HepG2 (cell line): ENCODE measurements around the gene FRAS1. TPM values are rescaled to one million over a fixed set of nuclear protein-coding genes. Genes with fewer than 3 reads are reported as not detected.

Experiments
- ATAC-seq: fragments of 200-7000 bp; cut with Tn5 transposase; 3 replicates; pipeline ENCODE4 v1.9.1; 2020; ENCODE audit warnings: mild to moderate bottlenecking, moderate library complexity
- BruUV-seq: library from RNA; stranded (reverse); fragments of 400-500 nt; replicated peaks from 2 replicates; lab custom pipeline; 2021; lab: Mats Ljungman, UMichigan
- CTCF ChIA-PET: fragments of 300-600 bp; formaldehyde crosslinking; extraction: SDS; loops from one replicate; lab custom pipeline; 2021; ENCODE audit warnings: low total read pairs, inconsistent platforms, low intra/inter-chr PET ratio; lab: Yijun Ruan, JAX
- POLR2A ChIA-PET: fragments of 350-600 bp; sonication (Branson Sonifier 250); formaldehyde crosslinking; loops from one replicate; lab custom pipeline; 2020; ENCODE audit warnings: antibody characterized with exemption, inconsistent platforms; lab: Yijun Ruan, JAX
- DNase-seq: peaks from one replicate; pipeline ENCODE4 v3.0.0-alpha.2; 2015; ENCODE audit warnings: low spot score
- FAIRE-seq: peaks from 3 replicates; lab custom pipeline; 2011; peaks lifted over from hg19 to GRCh38; lab: Jason Lieb, UNC
- H2AFZ ChIP-seq: one replicate; pipeline ENCODE4 v1.6.1; 2011; ENCODE audit warnings: low read length, inconsistent platforms
- H3K27ac ChIP-seq: fragments of 300-600 bp; 3 replicates; pipeline ENCODE4 v1.8.0; 2011; ENCODE audit warnings: mixed run types, mild to moderate bottlenecking, mixed read lengths, low read length, inconsistent platforms; ENCODE audit not compliant: insufficient read depth; ENCODE audit errors: extremely low read length
- H3K27me3 ChIP-seq, 2 experiments: fragments of 200-600 bp in 1 of 2; 2 replicates in 1 of 2; 3 replicates in 1 of 2; pipeline versions ENCODE4 v1.6.0 to v1.8.0; 2011; ENCODE audit warnings: low read length in 2 of 2, mild to moderate bottlenecking in 2 of 2, moderate library complexity in 2 of 2, inconsistent platforms in 1 of 2; ENCODE audit not compliant: insufficient read depth in 2 of 2, control insufficient read depth in 1 of 2
- H3K36me3 ChIP-seq, 2 experiments: fragments of 200-600 bp in 1 of 2; replicated peaks in 1 of 2; 2 replicates in 1 of 2; 3 replicates in 1 of 2; pipeline versions ENCODE4 v1.5.1 to v1.8.0; 2011; ENCODE audit warnings: low read length in 2 of 2, inconsistent platforms in 1 of 2; ENCODE audit not compliant: insufficient read depth in 2 of 2, control insufficient read depth in 1 of 2
- H3K4me1 ChIP-seq: 2 replicates; pipeline ENCODE4 v1.5.1; 2012; ENCODE audit warnings: low read length, inconsistent platforms; ENCODE audit not compliant: insufficient read depth
- H3K4me2 ChIP-seq: 2 replicates; pipeline ENCODE4 v1.6.0; 2011; ENCODE audit warnings: low read depth, low read length, inconsistent platforms
- H3K4me3 ChIP-seq, 3 experiments: fragments of 200-600 bp in 1 of 3; sonication (generic), shearing (Covaris generic) in 1 of 3; replicated peaks in 1 of 3; 2 replicates each; pipeline ENCODE4 v1.5.1; 2011 to 2016; ENCODE audit warnings: low read length in 3 of 3, inconsistent platforms in 2 of 3, low read depth in 2 of 3, mild to moderate bottlenecking in 2 of 3, control low read depth in 1 of 3, mixed read lengths in 1 of 3; ENCODE audit not compliant: insufficient read depth in 1 of 3
- H3K79me2 ChIP-seq: one replicate; pipeline ENCODE4 v1.6.1; 2011; ENCODE audit warnings: low read length, inconsistent platforms; ENCODE audit not compliant: insufficient read depth
- H3K9ac ChIP-seq: 2 replicates; pipeline ENCODE4 v1.6.0; 2011; ENCODE audit warnings: mild to moderate bottlenecking, low read depth, low read length, inconsistent platforms; ENCODE audit not compliant: insufficient read depth
- H3K9me3 ChIP-seq: 2 replicates; pipeline ENCODE4 v1.5.1; 2012; ENCODE audit warnings: mild to moderate bottlenecking, low read length
- H4K20me1 ChIP-seq: 2 replicates; pipeline ENCODE4 v1.6.0; 2011; ENCODE audit warnings: inconsistent platforms, mild to moderate bottlenecking, low read length, moderate library complexity; ENCODE audit not compliant: insufficient read depth
- BHLHE40 ChIP-seq: IDR thresholded peaks from 2 replicates; pipeline ENCODE4 v1.6.1; 2011; ENCODE audit warnings: low read length, improper control_type of control experiment
- EEA1 ChIP-seq: sonication (generic); formaldehyde crosslinking; IDR thresholded peaks from 2 replicates; pipeline ENCODE4 v1.5.1; 2020; ENCODE audit warnings: mild to moderate bottlenecking, missing genetic modification reagents, borderline replicate concordance
- FOXP1 ChIP-seq, 2 experiments: fragments of 450-650 bp in 1 of 2; IDR thresholded peaks; 2 replicates each; pipeline ENCODE4 v1.6.1; 2017 to 2018; ENCODE audit warnings: antibody characterized with exemption in 1 of 2
- MIXL1 ChIP-seq: IDR thresholded peaks from 2 replicates; pipeline ENCODE4 v1.6.1; 2016
- SOX13 ChIP-seq, 3 experiments: fragments of 450-650 bp in 1 of 3; sonication (generic) in 1 of 3; formaldehyde crosslinking in 1 of 3; IDR thresholded peaks in 2 of 3; conservative IDR thresholded peaks in 1 of 3; 2 replicates each; pipeline versions ENCODE4 v1.5.0 to v1.6.1; 2016 to 2020; ENCODE audit warnings: antibody characterized with exemption in 1 of 3, mild to moderate bottlenecking in 1 of 3, missing compliant biosample characterization in 1 of 3, missing genetic modification reagents in 1 of 3, moderate library complexity in 1 of 3
- STAG1 ChIP-seq: sonication (generic); formaldehyde crosslinking; IDR thresholded peaks from 2 replicates; pipeline ENCODE4 v1.4.0; 2020; ENCODE audit warnings: missing genetic modification reagents
- ZFP62 ChIP-seq: sonication (generic); formaldehyde crosslinking; IDR thresholded peaks from 2 replicates; pipeline ENCODE4 v1.4.0; 2020; ENCODE audit warnings: missing genetic modification reagents
- ZMYM2 ChIP-seq: sonication (generic); formaldehyde crosslinking; IDR thresholded peaks from 2 replicates; pipeline ENCODE4 v1.8.0; 2022; ENCODE audit warnings: mild to moderate bottlenecking, missing genetic modification reagents
- in situ Hi-C: cut with HindIII; loops from 2 replicates; pipeline ENCODE4 v1.10.0; 2017; ENCODE audit warnings: low pct_unique_long_range_greater_than_20kb; ENCODE audit not compliant: extremely low pct_ligation_motif_present
- intact Hi-C: fragments of 100-400 bp; cut with micrococcal nuclease; formaldehyde crosslinking; loops from one replicate; pipeline ENCODE4 v1.10.0; 2022; ENCODE audit not compliant: unreplicated experiment
- polyA plus RNA-seq, 8 experiments: library from polyadenylated mRNA; depleted of rRNA in 3 of 8; stranded (reverse) in 7 of 8; unstranded in 1 of 8; fragments of >200 nt; fragmentation: Illumina TruSeq in 4 of 8; extraction: Trizol in 4 of 8; gene quantifications; 2 replicates each; pipeline versions ENCODE4 v1.2.1 to v1.2.3, GENCODE V29; 2011 to 2016; ENCODE audit warnings: low read depth in 4 of 8, missing spikeins in 1 of 8, mixed read lengths in 1 of 8; ENCODE audit not compliant: insufficient read depth in 1 of 8
- total RNA-seq, 5 experiments: library from RNA; depleted of rRNA; stranded (reverse); fragments of >200 nt; fragmentation: Illumina TruSeq; extraction: Trizol; gene quantifications; 2 replicates each; pipeline ENCODE4 v1.2.3, GENCODE V29; 2016; ENCODE audit warnings: low read depth in 1 of 5
- TF ChIP-seq, protein P1 (sequence below): sonication (generic); formaldehyde crosslinking; conservative IDR thresholded peaks from 2 replicates; pipeline ENCODE4 v1.8.0; 2022; ENCODE audit warnings: low read depth, missing genetic modification reagents
- TF ChIP-seq, protein P2 (sequence below): sonication (generic); formaldehyde crosslinking; IDR thresholded peaks from 2 replicates; pipeline ENCODE4 v1.5.0; 2020; ENCODE audit warnings: missing genetic modification reagents
- TF ChIP-seq, protein P3 (sequence below): sonication (generic); formaldehyde crosslinking; IDR thresholded peaks from 2 replicates; pipeline ENCODE4 v1.9.0; 2021; ENCODE audit warnings: missing genetic modification reagents, mild to moderate bottlenecking, borderline replicate concordance
- TF ChIP-seq, protein P4 (sequence below): sonication (generic); formaldehyde crosslinking; IDR thresholded peaks from 2 replicates; pipeline ENCODE4 v1.8.0; 2022; ENCODE audit warnings: missing genetic modification reagents, mild to moderate bottlenecking, moderate library complexity, borderline replicate concordance

The FRAS1 gene
- total and polyA plus RNA-seq, 2 of the 13 experiments (the other 11 are each of a cell fraction or from before 2014, with no cell fraction given) = 22.5 to 31.6 TPM

DNA sequence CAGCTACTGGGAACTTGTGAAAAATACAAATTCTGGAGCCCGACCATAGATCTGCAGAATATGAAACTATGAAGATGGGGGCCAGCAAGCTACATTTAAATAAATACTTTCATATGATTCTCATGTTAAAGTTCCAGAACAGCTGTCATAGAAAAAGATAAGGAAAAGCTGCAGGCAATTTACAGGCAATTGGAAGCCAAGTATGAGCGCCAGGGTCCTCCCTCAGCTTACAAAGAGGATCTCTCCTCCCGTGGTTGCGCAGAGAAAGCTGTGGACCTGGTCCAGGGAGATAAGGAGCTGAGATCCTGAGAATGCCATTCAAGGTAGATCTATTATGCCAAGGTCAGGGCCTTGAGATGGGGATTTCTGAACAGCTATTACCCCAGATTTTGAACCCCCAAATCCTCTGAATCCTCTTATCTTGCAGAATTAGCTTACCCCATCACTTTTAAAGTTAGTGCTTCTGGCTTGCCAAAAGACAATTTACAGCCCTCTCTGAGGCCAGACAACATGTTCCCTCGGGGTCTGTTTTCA is 25.6 kb upstream of the FRAS1 start (continued):
- no peak for TF ChIP-seq BHLHE40
- TF ChIP-seq ZFP62 (CRISPR knock-in tag) = no peak
- no peak for TF ChIP-seq EEA1 (CRISPR knock-in tag)
- TF ChIP-seq SOX13 (IDR thresholded peaks at IDR 0.05) = no peak
- no peak for TF ChIP-seq SOX13 (CRISPR knock-in tag; conservative IDR thresholded peaks at IDR 0.05 in 1 of 2, IDR thresholded peaks at IDR 0.05 in 1 of 2)
- no peak for TF ChIP-seq FOXP1 (IDR thresholded peaks at IDR 0.05)
- no peak for TF ChIP-seq FOXP1 (CRISPR knock-in tag; IDR thresholded peaks at IDR 0.05)
- TF ChIP-seq, protein P1, sequence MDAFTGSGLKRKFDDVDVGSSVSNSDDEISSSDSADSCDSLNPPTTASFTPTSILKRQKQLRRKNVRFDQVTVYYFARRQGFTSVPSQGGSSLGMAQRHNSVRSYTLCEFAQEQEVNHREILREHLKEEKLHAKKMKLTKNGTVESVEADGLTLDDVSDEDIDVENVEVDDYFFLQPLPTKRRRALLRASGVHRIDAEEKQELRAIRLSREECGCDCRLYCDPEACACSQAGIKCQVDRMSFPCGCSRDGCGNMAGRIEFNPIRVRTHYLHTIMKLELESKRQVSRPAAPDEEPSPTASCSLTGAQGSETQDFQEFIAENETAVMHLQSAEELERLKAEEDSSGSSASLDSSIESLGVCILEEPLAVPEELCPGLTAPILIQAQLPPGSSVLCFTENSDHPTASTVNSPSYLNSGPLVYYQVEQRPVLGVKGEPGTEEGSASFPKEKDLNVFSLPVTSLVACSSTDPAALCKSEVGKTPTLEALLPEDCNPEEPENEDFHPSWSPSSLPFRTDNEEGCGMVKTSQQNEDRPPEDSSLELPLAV (CRISPR knock-in tag) = no peak

DNA sequence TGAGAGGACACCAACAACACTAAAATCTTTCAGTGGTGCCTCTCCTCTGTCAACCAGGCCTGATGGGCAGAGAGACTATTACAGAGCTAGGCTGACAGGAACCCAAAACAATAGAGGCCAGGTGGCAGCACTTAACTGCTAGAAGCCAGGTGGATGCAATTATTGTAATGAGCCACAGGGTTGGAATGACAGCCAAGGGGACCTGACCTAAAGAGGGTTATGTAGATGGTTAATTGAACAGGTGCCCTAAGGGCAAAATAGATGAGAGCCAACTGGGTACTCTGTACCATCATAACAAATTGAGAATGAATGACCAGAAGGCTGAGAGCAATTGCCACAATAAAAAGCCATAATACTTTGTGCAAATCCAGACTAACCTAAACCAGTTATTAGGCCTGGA is 24.7 kb upstream of the FRAS1 start:
- Histone ChIP-seq H3K4me1 (no peaks in the 10 kb centered on the region), H3K36me3 (no peaks in the 10 kb centered on the region), H2AFZ (no peak overlapping the region), H3K4me2 (no peak overlapping the region), H3K9ac (no peak overlapping the region), H3K9me3 (no peaks in the 10 kb centered on the region), H3K4me3 (no peak overlapping the region), H3K27me3 (peaks cover 0 to 3% of the 10 kb centered on the region in 2 experiments; a peak in 1 of 5 replicates), H3K79me2 (no peaks in the 10 kb centered on the region), H3K27ac (no peak overlapping the region), H4K20me1 (no peaks in the 10 kb centered on the region)
- TF ChIP-seq, protein P2, sequence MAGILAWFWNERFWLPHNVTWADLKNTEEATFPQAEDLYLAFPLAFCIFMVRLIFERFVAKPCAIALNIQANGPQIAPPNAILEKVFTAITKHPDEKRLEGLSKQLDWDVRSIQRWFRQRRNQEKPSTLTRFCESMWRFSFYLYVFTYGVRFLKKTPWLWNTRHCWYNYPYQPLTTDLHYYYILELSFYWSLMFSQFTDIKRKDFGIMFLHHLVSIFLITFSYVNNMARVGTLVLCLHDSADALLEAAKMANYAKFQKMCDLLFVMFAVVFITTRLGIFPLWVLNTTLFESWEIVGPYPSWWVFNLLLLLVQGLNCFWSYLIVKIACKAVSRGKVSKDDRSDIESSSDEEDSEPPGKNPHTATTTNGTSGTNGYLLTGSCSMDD (CRISPR knock-in tag) = no peak
- TF ChIP-seq STAG1 = peak; percentile 57
- TF ChIP-seq, protein P3, sequence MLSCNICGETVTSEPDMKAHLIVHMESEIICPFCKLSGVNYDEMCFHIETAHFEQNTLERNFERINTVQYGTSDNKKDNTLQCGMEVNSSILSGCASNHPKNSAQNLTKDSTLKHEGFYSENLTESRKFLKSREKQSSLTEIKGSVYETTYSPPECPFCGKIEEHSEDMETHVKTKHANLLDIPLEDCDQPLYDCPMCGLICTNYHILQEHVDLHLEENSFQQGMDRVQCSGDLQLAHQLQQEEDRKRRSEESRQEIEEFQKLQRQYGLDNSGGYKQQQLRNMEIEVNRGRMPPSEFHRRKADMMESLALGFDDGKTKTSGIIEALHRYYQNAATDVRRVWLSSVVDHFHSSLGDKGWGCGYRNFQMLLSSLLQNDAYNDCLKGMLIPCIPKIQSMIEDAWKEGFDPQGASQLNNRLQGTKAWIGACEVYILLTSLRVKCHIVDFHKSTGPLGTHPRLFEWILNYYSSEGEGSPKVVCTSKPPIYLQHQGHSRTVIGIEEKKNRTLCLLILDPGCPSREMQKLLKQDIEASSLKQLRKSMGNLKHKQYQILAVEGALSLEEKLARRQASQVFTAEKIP (CRISPR knock-in tag) = no peak
- TF ChIP-seq ZMYM2 (CRISPR knock-in tag) = no peak
- TF ChIP-seq MIXL1 (CRISPR knock-in tag) = no peak
- TF ChIP-seq, protein P4, sequence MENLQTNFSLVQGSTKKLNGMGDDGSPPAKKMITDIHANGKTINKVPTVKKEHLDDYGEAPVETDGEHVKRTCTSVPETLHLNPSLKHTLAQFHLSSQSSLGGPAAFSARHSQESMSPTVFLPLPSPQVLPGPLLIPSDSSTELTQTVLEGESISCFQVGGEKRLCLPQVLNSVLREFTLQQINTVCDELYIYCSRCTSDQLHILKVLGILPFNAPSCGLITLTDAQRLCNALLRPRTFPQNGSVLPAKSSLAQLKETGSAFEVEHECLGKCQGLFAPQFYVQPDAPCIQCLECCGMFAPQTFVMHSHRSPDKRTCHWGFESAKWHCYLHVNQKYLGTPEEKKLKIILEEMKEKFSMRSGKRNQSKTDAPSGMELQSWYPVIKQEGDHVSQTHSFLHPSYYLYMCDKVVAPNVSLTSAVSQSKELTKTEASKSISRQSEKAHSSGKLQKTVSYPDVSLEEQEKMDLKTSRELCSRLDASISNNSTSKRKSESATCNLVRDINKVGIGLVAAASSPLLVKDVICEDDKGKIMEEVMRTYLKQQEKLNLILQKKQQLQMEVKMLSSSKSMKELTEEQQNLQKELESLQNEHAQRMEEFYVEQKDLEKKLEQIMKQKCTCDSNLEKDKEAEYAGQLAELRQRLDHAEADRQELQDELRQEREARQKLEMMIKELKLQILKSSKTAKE (CRISPR knock-in tag) = no peak
- CTCF ChIA-PET = no interaction called here
- intact Hi-C loops (no loop called here), in situ Hi-C loops (no loop called here)
- FAIRE-seq (no peak), DNase-seq (no peak), ATAC-seq (no peak)
- BruUV-seq = no TSS peak
- POLR2A ChIA-PET = no interaction called here
